Peyer's patch (tissue), 4 donors: ENCODE measurements around the gene MYO18B. TPM values are rescaled to one million over a fixed set of nuclear protein-coding genes. Genes with fewer than 3 reads are reported as not detected.

Source experiments
- DNase-seq, 3 donors: peaks; one replicate each; pipeline ENCODE4 v3.0.0-alpha.2; 2017 to 2019
- H3K27ac ChIP-seq, 4 donors: fragments of 200-600 bp; sonication (generic); one replicate each; pipeline ENCODE4 v1.5.1; 2016 to 2019
- H3K27me3 ChIP-seq, 2 donors: fragments of 200-600 bp; sonication (generic); one replicate each; pipeline ENCODE4 v1.5.1; 2019
- H3K36me3 ChIP-seq, 3 donors: fragments of 200-600 bp; sonication (generic); one replicate each; pipeline ENCODE4 v1.5.1; 2016 to 2019
- H3K4me1 ChIP-seq, 4 donors: fragments of 200-600 bp; sonication (generic); one replicate each; pipeline ENCODE4 v1.5.1; 2016 to 2019
- H3K4me3 ChIP-seq, 4 donors: fragments of 200-600 bp; sonication (generic); 1 replicate in 3 of 4; 2 replicates in 1 of 4; pipeline ENCODE4 v1.5.1; 2016 to 2019; ENCODE audit warnings: mild to moderate bottlenecking in 1 of 4
- H3K9me3 ChIP-seq, 4 donors: fragments of 200-600 bp; sonication (generic); one replicate each; pipeline ENCODE4 v1.5.1; 2016 to 2019; ENCODE audit warnings: mild to moderate bottlenecking in 1 of 4
- POLR2A ChIP-seq, 2 donors: fragments of 450-650 bp; IDR thresholded peaks; one replicate each; pipeline ENCODE4 v1.5.1; 2017; ENCODE audit warnings: antibody characterized with exemption in 2 of 2, mild to moderate bottlenecking in 2 of 2, moderate library complexity in 2 of 2
- total RNA-seq, 4 donors: library from RNA; depleted of rRNA; stranded (reverse); fragments of >200 nt; gene quantifications; one replicate each; pipeline ENCODE4 v1.1.0, GENCODE V29; 2016
- TF ChIP-seq, protein P1 (sequence below), 6 experiments: fragments of 450-650 bp in 4 of 6; fragments of 200-600 bp in 2 of 6; sonication (generic) in 1 of 6; IDR thresholded peaks; one replicate each; pipeline ENCODE4 v1.5.1; 2017 to 2019; ENCODE audit warnings: antibody characterized with exemption in 6 of 6, mild to moderate bottlenecking in 3 of 6, moderate library complexity in 1 of 6

Gene MYO18B
- total RNA-seq, 4 donors from 2014 or later: 0.28 to 0.83 TPM; not detected in 2

GRCh38 chr22:25827415-25827814 lies 85.4 kb downstream of the MYO18B start:
- no peak for DNase-seq
- no peak for TF ChIP-seq POLR2A (IDR thresholded peaks at IDR 0.05)
- TF ChIP-seq, protein P1, sequence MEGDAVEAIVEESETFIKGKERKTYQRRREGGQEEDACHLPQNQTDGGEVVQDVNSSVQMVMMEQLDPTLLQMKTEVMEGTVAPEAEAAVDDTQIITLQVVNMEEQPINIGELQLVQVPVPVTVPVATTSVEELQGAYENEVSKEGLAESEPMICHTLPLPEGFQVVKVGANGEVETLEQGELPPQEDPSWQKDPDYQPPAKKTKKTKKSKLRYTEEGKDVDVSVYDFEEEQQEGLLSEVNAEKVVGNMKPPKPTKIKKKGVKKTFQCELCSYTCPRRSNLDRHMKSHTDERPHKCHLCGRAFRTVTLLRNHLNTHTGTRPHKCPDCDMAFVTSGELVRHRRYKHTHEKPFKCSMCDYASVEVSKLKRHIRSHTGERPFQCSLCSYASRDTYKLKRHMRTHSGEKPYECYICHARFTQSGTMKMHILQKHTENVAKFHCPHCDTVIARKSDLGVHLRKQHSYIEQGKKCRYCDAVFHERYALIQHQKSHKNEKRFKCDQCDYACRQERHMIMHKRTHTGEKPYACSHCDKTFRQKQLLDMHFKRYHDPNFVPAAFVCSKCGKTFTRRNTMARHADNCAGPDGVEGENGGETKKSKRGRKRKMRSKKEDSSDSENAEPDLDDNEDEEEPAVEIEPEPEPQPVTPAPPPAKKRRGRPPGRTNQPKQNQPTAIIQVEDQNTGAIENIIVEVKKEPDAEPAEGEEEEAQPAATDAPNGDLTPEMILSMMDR (IDR thresholded peaks at IDR 0.05): no peak
- Histone ChIP-seq H3K36me3 (no peaks in the 10 kb centered on the region), H3K27me3 (no peaks in the 10 kb centered on the region), H3K4me1 (no peaks in the 10 kb centered on the region), H3K27ac (no peak overlapping the region), H3K9me3 (no peaks in the 10 kb centered on the region), H3K4me3 (no peak overlapping the region)

DNA sequence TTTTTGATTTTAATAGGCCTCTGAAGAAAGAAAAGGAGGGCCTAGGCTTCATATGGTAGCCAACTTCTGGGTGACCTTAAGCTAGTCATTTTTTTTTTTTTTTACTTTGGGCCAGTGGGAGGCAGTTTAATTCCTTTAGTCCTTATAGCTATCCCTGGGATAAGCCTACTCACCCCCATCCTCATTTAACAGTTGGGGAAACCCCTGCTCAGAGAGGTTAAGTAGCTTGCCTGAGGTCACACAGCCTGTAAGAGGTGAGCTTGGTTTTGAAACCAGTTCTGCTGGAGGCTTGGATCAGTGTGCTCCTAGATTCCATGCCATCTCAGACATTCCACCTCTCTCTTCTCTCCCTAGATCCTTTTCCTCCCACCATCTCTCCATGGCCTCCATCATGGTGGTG lies 86.4 kb downstream of the MYO18B start:
- no peak for DNase-seq
- H3K4me3 ChIP-seq: no peak overlapping the region
- no peak overlapping the region for H3K27ac ChIP-seq
- H3K4me1 ChIP-seq: no peaks in the 10 kb centered on the region
- no peak for TF ChIP-seq POLR2A (IDR thresholded peaks at IDR 0.05)
- TF ChIP-seq, protein P1 (IDR thresholded peaks at IDR 0.05): no peak
- H3K27me3 ChIP-seq: no peaks in the 10 kb centered on the region
- no peaks in the 10 kb centered on the region for H3K9me3 ChIP-seq
- no peaks in the 10 kb centered on the region for H3K36me3 ChIP-seq

- Histone ChIP-seq H3K36me3 (no peaks in the 10 kb centered on the region), H3K27ac (no peak overlapping the region), H3K9me3 (no peaks in the 10 kb centered on the region), H3K4me3 (no peak overlapping the region), H3K27me3 (no peaks in the 10 kb centered on the region), H3K4me1 (no peaks in the 10 kb centered on the region)
- DNase-seq: no peak
- TF ChIP-seq, protein P1 (IDR thresholded peaks at IDR 0.05): no peak
- no peak for TF ChIP-seq POLR2A (IDR thresholded peaks at IDR 0.05)
These were observed 87.2 kb downstream of the MYO18B start for GRCh38 chr22:25829237-25829636.

DNA sequence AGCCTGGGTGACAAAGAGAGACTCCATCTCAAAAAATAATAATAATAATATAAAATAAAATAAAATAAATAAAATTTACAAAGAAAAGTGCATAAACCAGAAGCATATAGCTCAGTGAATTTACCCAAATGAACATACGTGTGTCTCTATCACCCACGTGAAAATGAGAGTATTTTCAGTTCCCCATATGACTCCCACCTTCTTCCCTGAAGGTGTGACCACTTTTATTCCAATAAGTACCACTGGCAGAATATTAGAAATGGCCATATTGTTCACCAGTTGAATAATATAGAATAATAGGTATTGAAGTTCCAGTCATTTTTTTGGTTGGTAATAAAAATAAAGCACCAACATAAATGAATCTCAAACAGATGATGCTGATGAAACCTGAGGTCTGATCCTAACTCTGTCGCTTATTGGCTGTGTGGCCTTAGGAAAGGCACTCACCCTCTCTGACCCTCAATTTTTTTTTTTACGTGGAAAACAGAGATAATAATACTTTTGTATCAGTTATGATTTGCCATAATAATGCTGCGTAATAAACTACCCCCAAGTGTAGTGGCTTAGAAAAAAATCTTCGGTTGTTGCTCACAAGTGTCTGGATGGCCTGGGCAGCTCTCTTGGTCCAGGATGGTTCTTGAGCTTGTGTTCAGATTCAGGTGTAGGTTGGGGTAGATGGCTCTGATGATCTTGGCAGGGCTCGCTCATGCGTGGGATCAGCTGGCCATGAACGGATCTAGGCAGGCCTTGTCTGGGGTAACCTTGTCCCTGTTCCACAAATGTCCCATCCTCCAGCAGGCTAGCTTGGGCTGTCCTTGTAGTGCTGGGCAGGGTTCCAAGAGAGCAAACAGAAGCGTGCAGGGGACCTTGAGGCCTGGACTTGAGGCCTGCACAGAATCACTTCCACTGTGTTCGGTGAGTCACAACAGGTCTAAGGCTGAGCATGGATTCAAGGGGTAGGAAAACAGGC lies 88.1 kb downstream of the MYO18B start:
- H3K27ac ChIP-seq: no peak overlapping the region

GRCh38 chr22:25833091-25833490 lies 91.1 kb downstream of the MYO18B start:
- Histone ChIP-seq H3K4me1 (no peaks in the 10 kb centered on the region), H3K9me3 (no peaks in the 10 kb centered on the region), H3K27ac (no peak overlapping the region), H3K36me3 (no peaks in the 10 kb centered on the region), H3K27me3 (no peaks in the 10 kb centered on the region), H3K4me3 (no peak overlapping the region)
- TF ChIP-seq POLR2A (IDR thresholded peaks at IDR 0.05): no peak
- TF ChIP-seq, protein P1 (IDR thresholded peaks at IDR 0.05): no peak
- no peak for DNase-seq

More for the DNA sequence above, 88.1 kb downstream of the MYO18B start:
- H3K9me3 ChIP-seq: no peaks in the 10 kb centered on the region
- TF ChIP-seq, protein P1 (IDR thresholded peaks at IDR 0.05): no peak
- no peak for TF ChIP-seq POLR2A (IDR thresholded peaks at IDR 0.05)
- H3K4me1 ChIP-seq: no peaks in the 10 kb centered on the region
- H3K4me3 ChIP-seq: no peak overlapping the region
- H3K27me3 ChIP-seq: no peaks in the 10 kb centered on the region
- no peaks in the 10 kb centered on the region for H3K36me3 ChIP-seq
- DNase-seq: no peak
